ENCODE data around the gene CDNF.

- TF ChIP-seq CTCF (IDR thresholded peaks at IDR 0.05; ENCODE audit: low read depth, low read length) (no peak), MYC (IDR thresholded peaks at IDR 0.05; ENCODE audit: low read depth, low read length) (no peak), POLR2A (IDR thresholded peaks at IDR 0.05; ENCODE audit: extremely low read depth, insufficient read length) (no peak)
These were observed 55.0 kb downstream of the CDNF start for GRCh38 chr10:14782691-14783363.
